Mesothelial cell of epicardium (in vitro differentiated cells): ENCODE data around the gene TMEM150B. TPM values are rescaled to one million over a fixed set of nuclear protein-coding genes. Genes with fewer than 3 reads are reported as not detected.
"Not testable (repeated sequence)": the region's sequence is repeated elsewhere in the genome, so short reads cannot be mapped to it uniquely, and the experiment has no call there.

Experiments
- DNase-seq, 2 experiments: peaks; one replicate each; pipeline ENCODE4 v3.0.0; 2021; ENCODE audit warnings: low spot score in 2 of 2; ENCODE audit not compliant: unreplicated experiment in 2 of 2
- H3K27ac Mint-ChIP-seq: 2 replicates; pipeline ENCODE4 v1.8.0; 2021; ENCODE audit warnings: mixed read lengths
- H3K27me3 Mint-ChIP-seq: 2 replicates; pipeline ENCODE4 v1.8.0; 2021; ENCODE audit warnings: low read depth, mixed read lengths
- H3K36me3 Mint-ChIP-seq: 2 replicates; pipeline ENCODE4 v1.8.0; 2021; ENCODE audit warnings: mixed read lengths
- H3K4me1 Mint-ChIP-seq: 2 replicates; pipeline ENCODE4 v1.8.0; 2021; ENCODE audit warnings: mixed read lengths
- H3K4me3 Mint-ChIP-seq: 2 replicates; pipeline ENCODE4 v1.8.0; 2021; ENCODE audit warnings: mild to moderate bottlenecking, moderate library complexity, mixed read lengths
- H3K9me3 Mint-ChIP-seq: 2 replicates; pipeline ENCODE4 v1.8.0; 2021; ENCODE audit warnings: mixed read lengths
- CTCF ChIP-seq: fragments of 200-600 bp; sonication (generic); IDR thresholded peaks from one replicate; pipeline ENCODE4 v1.5.0; 2021; ENCODE audit warnings: antibody characterized with exemption; ENCODE audit not compliant: unreplicated experiment
- total RNA-seq: library from RNA; stranded (reverse); gene quantifications from 3 replicates; pipeline ENCODE4 v1.2.1, GENCODE V29; 2021

TMEM150B gene
- total RNA-seq, 1 donor from 2014 or later = not detected

GRCh38 chr19:55333870-55334269 lies 8.7 kb upstream of the TMEM150B start:
- no peaks in the 10 kb centered on the region for H3K27me3 Mint-ChIP-seq

GRCh38 chr19:55329791-55330190 lies 4.7 kb upstream of the TMEM150B start:
- not testable (repeated sequence) for H3K4me1 Mint-ChIP-seq, DNase-seq, H3K36me3 Mint-ChIP-seq, H3K4me3 Mint-ChIP-seq, H3K27ac Mint-ChIP-seq, H3K9me3 Mint-ChIP-seq, H3K27me3 Mint-ChIP-seq

More at GRCh38 chr19:55333870-55334269, 8.7 kb upstream of the TMEM150B start:
- no peak overlapping the region for H3K27ac Mint-ChIP-seq
- H3K4me3 Mint-ChIP-seq = no peak overlapping the region
- no peaks in the 10 kb centered on the region for H3K36me3 Mint-ChIP-seq
- DNase-seq = no peak
- peaks cover 4% of the 10 kb centered on the region for H3K4me1 Mint-ChIP-seq
- H3K9me3 Mint-ChIP-seq = no peaks in the 10 kb centered on the region
- no peak for TF ChIP-seq CTCF

- not testable (repeated sequence) for H3K4me3 Mint-ChIP-seq, H3K4me1 Mint-ChIP-seq, H3K36me3 Mint-ChIP-seq, H3K27me3 Mint-ChIP-seq, H3K9me3 Mint-ChIP-seq, H3K27ac Mint-ChIP-seq, DNase-seq
These were observed 3.7 kb upstream of the TMEM150B start for GRCh38 chr19:55328774-55329318.

- Mint-ChIP-seq H3K27me3 (no peaks in the 10 kb centered on the region), H3K27ac (no peak overlapping the region), H3K36me3 (no peaks in the 10 kb centered on the region), H3K9me3 (no peaks in the 10 kb centered on the region), H3K4me1 (peaks cover 5% of the 10 kb centered on the region), H3K4me3 (no peak overlapping the region)
- DNase-seq = no peak
- TF ChIP-seq CTCF = no peak
These were observed 479 bp downstream of the TMEM150B start for GRCh38 chr19:55324662-55325061.

GRCh38 chr19:55322204-55322885 lies 2.8 kb downstream of the TMEM150B start:
- TF ChIP-seq CTCF = no peak
- no peaks in the 10 kb centered on the region for H3K36me3 Mint-ChIP-seq
- no peaks in the 10 kb centered on the region for H3K9me3 Mint-ChIP-seq
- H3K4me1 Mint-ChIP-seq = peaks cover 6% of the 10 kb centered on the region
- no peak overlapping the region for H3K4me3 Mint-ChIP-seq
- no peaks in the 10 kb centered on the region for H3K27me3 Mint-ChIP-seq
- no peak for DNase-seq
- H3K27ac Mint-ChIP-seq = no peak overlapping the region

- no peak overlapping the region for H3K27ac Mint-ChIP-seq
- peaks cover 6% of the 10 kb centered on the region for H3K4me1 Mint-ChIP-seq
- H3K4me3 Mint-ChIP-seq = no peak overlapping the region
These were observed 3.5 kb downstream of the TMEM150B start for GRCh38 chr19:55321466-55322137.

More at GRCh38 chr19:55321466-55322137, 3.5 kb downstream of the TMEM150B start:
- no peak for DNase-seq
- TF ChIP-seq CTCF = no peak
- Mint-ChIP-seq H3K36me3 (no peaks in the 10 kb centered on the region), H3K9me3 (no peaks in the 10 kb centered on the region), H3K27me3 (no peaks in the 10 kb centered on the region)
